DND-41 (cell line): ENCODE data around the gene RGL1.

ENCODE experiments used
- ATAC-seq: fragments of 200-7000 bp; cut with Tn5 transposase; 3 replicates; pipeline ENCODE4 v1.9.1; 2021; ENCODE audit warnings: low read depth; ENCODE audit not compliant: insufficient read depth
- DNase-seq: peaks from one replicate; pipeline ENCODE4 v3.0.0-alpha.2; 2020
- H2AFZ ChIP-seq: 2 replicates; pipeline ENCODE4 v1.6.0; 2012; ENCODE audit warnings: low read depth, low read length
- H3K27ac ChIP-seq: 2 replicates; pipeline ENCODE4 v1.5.1; 2012; ENCODE audit warnings: low read length, inconsistent platforms
- H3K27me3 ChIP-seq: fragments of 200-600 bp; sonication (generic); 2 replicates; pipeline ENCODE4 v1.6.0; 2012; ENCODE audit warnings: low read length, mild to moderate bottlenecking, inconsistent platforms; ENCODE audit not compliant: insufficient read depth, poor library complexity
- H3K36me3 ChIP-seq: 2 replicates; pipeline ENCODE4 v1.5.1; 2012; ENCODE audit warnings: low read length, inconsistent platforms; ENCODE audit not compliant: insufficient read depth
- H3K4me1 ChIP-seq: 2 replicates; pipeline ENCODE4 v1.5.1; 2012; ENCODE audit warnings: mild to moderate bottlenecking, low read length; ENCODE audit not compliant: insufficient read depth
- H3K4me2 ChIP-seq: 2 replicates; pipeline ENCODE4 v1.6.0; 2012; ENCODE audit warnings: mild to moderate bottlenecking, moderate library complexity, low read length, inconsistent platforms; ENCODE audit not compliant: insufficient read depth
- H3K4me3 ChIP-seq, 2 experiments: fragments of 200-600 bp in 1 of 2; shearing (Covaris generic) in 1 of 2; 2 replicates each; pipeline ENCODE4 v1.5.1; 2012 to 2016; ENCODE audit warnings: inconsistent platforms in 2 of 2, low read length in 2 of 2, mild to moderate bottlenecking in 2 of 2, low read depth in 1 of 2, moderate library complexity in 1 of 2
- H3K79me2 ChIP-seq: 2 replicates; pipeline ENCODE4 v1.6.0; 2012; ENCODE audit warnings: low read length, inconsistent platforms; ENCODE audit not compliant: insufficient read depth
- H3K9ac ChIP-seq: 2 replicates; pipeline ENCODE4 v1.6.0; 2012; ENCODE audit warnings: low read depth, mild to moderate bottlenecking, inconsistent platforms, low read length, moderate library complexity
- H3K9me3 ChIP-seq: 2 replicates; pipeline ENCODE4 v1.5.1; 2012; ENCODE audit warnings: low read length, moderate library complexity, mild to moderate bottlenecking, inconsistent platforms; ENCODE audit not compliant: insufficient read depth, severe bottlenecking
- H4K20me1 ChIP-seq: 2 replicates; pipeline ENCODE4 v1.6.0; 2012; ENCODE audit warnings: low read length; ENCODE audit not compliant: insufficient read depth
- EZH2 ChIP-seq: IDR thresholded peaks from 3 replicates; pipeline ENCODE4 v1.6.1; 2012; ENCODE audit warnings: borderline replicate concordance, low read depth, mild to moderate bottlenecking, moderate library complexity, low read length, inconsistent platforms; ENCODE audit not compliant: severe bottlenecking
- TF ChIP-seq, protein P1 (sequence below): IDR thresholded peaks from 2 replicates; pipeline ENCODE4 v1.5.1; 2012; ENCODE audit warnings: borderline replicate concordance, low read length, moderate library complexity, mild to moderate bottlenecking; ENCODE audit not compliant: poor library complexity, severe bottlenecking; ENCODE audit errors: extremely low read depth

The RGL1 gene

DNA sequence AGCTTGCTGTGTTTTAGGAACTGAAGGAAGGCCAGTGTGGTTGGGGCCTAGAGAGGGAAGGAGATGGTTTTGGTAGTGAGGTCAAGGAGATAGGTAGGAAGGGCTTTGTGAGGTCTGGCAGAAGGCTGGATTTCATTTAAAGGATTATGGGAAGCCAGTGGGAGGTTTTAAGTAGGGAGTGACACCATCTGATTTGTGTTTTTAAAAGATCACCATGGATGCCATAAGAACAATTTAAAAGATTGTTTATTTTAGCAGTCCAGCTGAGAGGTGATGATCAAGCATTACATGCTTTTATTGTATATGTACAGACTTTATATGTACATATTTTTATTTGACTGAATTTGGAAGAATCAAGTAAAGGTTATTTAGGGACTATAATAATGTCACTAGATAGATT is 26.4 kb downstream of the RGL1 start:
- ATAC-seq: no peak
- TF ChIP-seq, protein P1, sequence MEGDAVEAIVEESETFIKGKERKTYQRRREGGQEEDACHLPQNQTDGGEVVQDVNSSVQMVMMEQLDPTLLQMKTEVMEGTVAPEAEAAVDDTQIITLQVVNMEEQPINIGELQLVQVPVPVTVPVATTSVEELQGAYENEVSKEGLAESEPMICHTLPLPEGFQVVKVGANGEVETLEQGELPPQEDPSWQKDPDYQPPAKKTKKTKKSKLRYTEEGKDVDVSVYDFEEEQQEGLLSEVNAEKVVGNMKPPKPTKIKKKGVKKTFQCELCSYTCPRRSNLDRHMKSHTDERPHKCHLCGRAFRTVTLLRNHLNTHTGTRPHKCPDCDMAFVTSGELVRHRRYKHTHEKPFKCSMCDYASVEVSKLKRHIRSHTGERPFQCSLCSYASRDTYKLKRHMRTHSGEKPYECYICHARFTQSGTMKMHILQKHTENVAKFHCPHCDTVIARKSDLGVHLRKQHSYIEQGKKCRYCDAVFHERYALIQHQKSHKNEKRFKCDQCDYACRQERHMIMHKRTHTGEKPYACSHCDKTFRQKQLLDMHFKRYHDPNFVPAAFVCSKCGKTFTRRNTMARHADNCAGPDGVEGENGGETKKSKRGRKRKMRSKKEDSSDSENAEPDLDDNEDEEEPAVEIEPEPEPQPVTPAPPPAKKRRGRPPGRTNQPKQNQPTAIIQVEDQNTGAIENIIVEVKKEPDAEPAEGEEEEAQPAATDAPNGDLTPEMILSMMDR: no peak
- no peak for TF ChIP-seq EZH2
- no peak overlapping the region for H3K9ac ChIP-seq
- DNase-seq: no peak
- H3K4me1 ChIP-seq: no peaks in the 10 kb centered on the region
- H4K20me1 ChIP-seq: no peaks in the 10 kb centered on the region
- H3K4me3 ChIP-seq: no peak overlapping the region
- no peak overlapping the region for H3K27ac ChIP-seq
- no peak overlapping the region for H2AFZ ChIP-seq
- no peaks in the 10 kb centered on the region for H3K36me3 ChIP-seq
- no peak overlapping the region for H3K4me2 ChIP-seq
- no peaks in the 10 kb centered on the region for H3K9me3 ChIP-seq
- H3K79me2 ChIP-seq: no peaks in the 10 kb centered on the region
- H3K27me3 ChIP-seq: peaks cover 3% of the 10 kb centered on the region

DNA sequence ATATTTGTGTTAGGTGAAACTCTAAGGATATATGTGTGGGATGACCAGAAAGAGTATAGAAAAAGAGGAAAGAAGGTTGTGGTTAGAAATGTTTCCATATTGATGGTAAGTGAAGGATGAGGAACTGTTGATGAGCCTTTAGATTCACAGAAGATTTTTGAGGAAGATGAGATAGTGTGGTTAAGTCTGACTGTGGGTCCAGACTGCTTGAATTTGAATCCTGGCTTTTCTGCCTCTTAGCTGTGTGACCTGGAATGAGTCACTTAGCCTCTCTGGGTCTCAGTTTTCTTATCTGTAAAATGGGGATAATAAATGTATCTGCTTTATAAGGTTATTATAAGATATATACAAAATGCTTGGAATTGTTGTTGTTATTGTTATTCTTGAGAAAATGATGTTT is 27.5 kb downstream of the RGL1 start:
- no peak overlapping the region for H3K9ac ChIP-seq
- no peak overlapping the region for H2AFZ ChIP-seq
- no peaks in the 10 kb centered on the region for H3K9me3 ChIP-seq
- H3K4me1 ChIP-seq: no peaks in the 10 kb centered on the region
- TF ChIP-seq, protein P1: no peak
- no peaks in the 10 kb centered on the region for H4K20me1 ChIP-seq
- H3K79me2 ChIP-seq: no peaks in the 10 kb centered on the region
- no peaks in the 10 kb centered on the region for H3K36me3 ChIP-seq
- H3K4me2 ChIP-seq: no peak overlapping the region
- ATAC-seq: no peak
- H3K27me3 ChIP-seq: peaks cover 3% of the 10 kb centered on the region
- no peak overlapping the region for H3K4me3 ChIP-seq
- no peak overlapping the region for H3K27ac ChIP-seq
- DNase-seq: no peak

DNA sequence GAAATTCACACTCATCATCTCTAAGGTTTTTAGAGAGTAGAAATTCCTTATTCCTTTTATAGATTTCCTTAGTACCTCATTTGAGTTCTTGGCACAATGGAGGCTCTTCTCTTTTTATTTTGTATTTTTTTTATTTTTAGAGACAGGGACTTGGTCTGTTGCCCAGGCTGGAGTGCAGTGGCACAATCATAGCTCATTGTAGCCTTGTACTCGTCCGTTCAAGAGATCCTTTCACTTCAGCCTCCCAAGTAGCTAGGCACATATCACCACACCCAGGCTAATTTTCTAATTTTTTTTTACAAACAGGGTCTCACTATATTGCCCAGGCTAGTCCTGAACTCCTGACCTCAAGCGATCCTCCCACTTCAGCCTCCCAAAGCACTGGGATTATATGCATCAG is 29.6 kb downstream of the RGL1 start:
- H4K20me1 ChIP-seq: no peaks in the 10 kb centered on the region
- H2AFZ ChIP-seq: no peak overlapping the region
- H3K79me2 ChIP-seq: no peaks in the 10 kb centered on the region
- no peak overlapping the region for H3K27ac ChIP-seq
- DNase-seq (no peak), ATAC-seq (no peak)
- TF ChIP-seq, protein P1: no peak
- no peak for TF ChIP-seq EZH2
- H3K4me1 ChIP-seq: no peaks in the 10 kb centered on the region
- H3K4me3 ChIP-seq: no peak overlapping the region
- H3K4me2 ChIP-seq: no peak overlapping the region
- no peak overlapping the region for H3K9ac ChIP-seq
- peaks cover 2% of the 10 kb centered on the region for H3K27me3 ChIP-seq
- H3K9me3 ChIP-seq: no peaks in the 10 kb centered on the region
- no peaks in the 10 kb centered on the region for H3K36me3 ChIP-seq

DNA sequence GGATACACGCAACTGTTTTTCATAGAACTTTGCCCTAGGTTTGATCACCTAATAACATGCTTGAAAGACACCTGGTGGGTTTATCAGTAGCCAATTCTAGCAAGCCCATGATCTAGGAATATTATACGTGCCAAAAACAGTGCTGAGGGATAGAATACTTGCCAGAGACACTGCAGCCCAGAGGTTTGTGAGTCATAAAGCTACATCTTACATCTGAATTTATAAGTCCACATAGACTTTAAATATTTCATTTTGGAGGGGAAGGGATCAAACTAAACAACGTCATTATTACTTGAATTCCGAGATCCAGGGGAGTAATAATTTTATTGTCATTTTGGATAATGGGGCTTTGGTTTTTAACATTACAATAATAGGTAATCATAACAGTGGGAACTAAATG is 31.7 kb downstream of the RGL1 start:
- no peaks in the 10 kb centered on the region for H3K9me3 ChIP-seq
- no peak overlapping the region for H3K27ac ChIP-seq
- H3K4me3 ChIP-seq: no peak overlapping the region
- no peaks in the 10 kb centered on the region for H3K4me1 ChIP-seq
- H3K36me3 ChIP-seq: no peaks in the 10 kb centered on the region
- TF ChIP-seq, protein P1: no peak
- no peak for TF ChIP-seq EZH2
- no peak overlapping the region for H3K9ac ChIP-seq
- DNase-seq (no peak), ATAC-seq (no peak)
- no peaks in the 10 kb centered on the region for H3K27me3 ChIP-seq
- no peak overlapping the region for H2AFZ ChIP-seq
- no peaks in the 10 kb centered on the region for H3K79me2 ChIP-seq
- no peak overlapping the region for H3K4me2 ChIP-seq
- no peaks in the 10 kb centered on the region for H4K20me1 ChIP-seq
